HG02642 (cell line): ENCODE measurements around the gene ZSWIM6.

Experiments
- ATAC-seq: cut with Tn5 transposase; IDR thresholded peaks from one replicate; pipeline ENCODE4 v1.9.1; 2021; ENCODE audit warnings: mild to moderate bottlenecking; ENCODE audit not compliant: unreplicated experiment, poor library complexity

Gene ZSWIM6

DNA sequence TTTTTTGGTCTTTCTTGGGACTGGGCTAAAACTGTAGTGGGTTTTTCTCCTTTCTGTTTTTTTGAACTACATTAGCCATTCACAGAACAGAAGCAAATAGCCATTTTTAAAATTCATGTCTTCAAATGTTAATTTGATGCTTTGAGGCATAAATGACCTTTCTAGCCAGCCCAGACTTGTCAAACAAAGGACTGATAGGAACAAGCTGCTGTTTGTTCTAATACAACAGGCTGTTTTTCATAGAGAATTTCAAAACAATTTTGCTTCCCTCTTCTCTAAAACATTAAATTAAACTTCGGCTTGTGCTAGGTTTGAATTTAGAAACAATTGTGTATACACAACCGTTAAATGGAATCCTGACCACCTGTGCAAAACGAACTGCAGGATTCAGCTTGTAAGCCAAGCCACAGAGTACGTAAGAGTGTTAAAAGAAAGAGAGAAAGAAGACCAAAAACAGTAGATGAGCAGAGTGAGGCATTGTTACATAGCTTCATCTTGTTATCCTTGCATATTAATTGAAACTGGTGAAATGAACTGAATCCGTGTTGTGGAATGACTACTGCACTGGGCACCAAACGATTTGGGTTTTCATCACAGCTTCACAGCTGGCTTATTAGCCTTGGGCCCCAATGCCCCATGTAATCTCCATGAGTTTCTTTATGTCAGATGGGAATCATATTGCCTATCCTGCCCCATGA is 100.0 kb downstream of the ZSWIM6 start:
- no peak for ATAC-seq

DNA sequence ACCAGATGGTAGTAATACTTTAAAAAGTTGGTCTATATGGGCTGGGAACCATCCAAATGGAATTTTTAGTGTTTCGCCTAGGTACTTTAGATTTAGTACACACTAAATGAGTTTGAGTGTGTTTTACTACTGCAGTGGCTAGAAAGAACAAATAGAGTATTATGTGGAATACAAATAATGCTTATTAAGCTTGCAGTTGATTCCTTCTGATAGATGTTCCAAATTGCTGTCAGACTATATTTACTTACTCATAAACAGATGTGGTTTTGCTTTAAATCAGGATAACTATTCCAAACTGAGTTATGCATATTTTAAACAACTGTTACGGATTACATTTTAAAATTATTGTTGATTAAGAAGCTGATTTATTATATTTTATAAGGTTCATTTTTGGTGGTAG is 103.3 kb downstream of the ZSWIM6 start:
- no peak for ATAC-seq

DNA sequence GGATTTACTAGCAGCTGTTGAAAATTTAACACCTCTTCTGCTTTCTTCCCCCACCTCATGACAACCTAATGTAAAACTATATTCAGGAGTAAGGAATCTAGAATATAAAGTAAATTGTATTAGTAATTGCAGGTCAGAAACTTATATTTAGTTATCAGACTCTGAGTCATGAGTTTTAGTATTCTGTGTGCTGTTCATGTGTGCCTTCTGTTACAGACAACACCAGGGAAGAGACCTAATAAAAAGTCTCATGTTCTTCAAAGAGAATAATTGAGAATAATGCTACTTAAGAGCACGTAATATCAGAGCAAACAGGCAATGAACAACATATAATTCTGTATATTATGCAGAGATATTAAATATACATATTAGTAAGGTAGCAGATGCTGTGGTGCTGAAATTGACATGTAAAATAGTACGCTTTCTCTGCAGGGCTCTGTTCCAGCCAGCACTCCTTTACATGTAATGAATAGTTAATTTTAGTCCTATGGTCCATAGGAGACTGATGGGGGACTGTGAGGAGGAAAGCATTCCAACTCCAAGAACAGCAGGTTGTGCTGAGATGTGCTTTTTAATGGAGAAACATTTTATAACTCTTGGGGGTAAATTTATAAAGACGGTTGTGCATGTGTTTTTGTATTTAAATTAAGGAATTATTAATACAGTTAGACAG is 106.4 kb downstream of the ZSWIM6 start:
- no peak for ATAC-seq

DNA sequence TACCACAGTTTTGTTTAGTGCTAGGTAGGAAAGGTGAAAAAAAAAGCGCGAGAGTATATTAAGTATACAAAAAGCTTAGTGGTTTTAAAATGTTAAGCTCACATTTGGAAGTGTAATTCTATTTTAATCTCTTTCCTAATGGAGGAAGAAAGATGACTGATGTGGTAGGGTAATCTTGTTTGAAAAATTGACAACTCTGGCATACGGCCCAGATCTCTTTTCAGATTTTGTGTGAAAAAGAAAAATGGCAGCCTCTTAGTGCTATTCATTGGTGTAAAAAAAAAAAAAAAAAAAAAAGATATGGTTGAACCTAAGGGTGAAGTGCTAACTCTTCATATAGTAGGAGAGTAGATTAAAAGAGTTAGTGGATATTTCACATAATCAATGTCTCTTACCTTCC is 108.0 kb downstream of the ZSWIM6 start:
- ATAC-seq = no peak

DNA sequence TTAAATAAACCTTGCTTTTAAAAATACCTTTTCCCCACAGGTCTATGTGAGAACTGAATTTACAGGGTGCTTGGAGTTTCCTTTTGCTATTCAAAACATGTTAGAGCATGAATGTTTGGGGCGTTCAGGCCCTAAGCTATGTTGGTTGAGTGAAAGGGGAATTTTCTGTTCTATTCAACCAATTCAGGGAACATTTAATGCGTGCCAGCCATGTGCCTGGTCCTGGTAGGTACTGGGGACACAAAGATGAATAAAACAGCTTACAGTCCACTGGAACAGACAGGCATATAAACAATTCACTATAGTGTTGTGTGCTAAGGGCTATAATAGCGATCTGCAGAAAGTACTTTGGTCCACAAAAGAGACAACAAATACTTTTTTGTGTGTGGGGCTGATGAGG is 108.5 kb downstream of the ZSWIM6 start:
- ATAC-seq = no peak

DNA sequence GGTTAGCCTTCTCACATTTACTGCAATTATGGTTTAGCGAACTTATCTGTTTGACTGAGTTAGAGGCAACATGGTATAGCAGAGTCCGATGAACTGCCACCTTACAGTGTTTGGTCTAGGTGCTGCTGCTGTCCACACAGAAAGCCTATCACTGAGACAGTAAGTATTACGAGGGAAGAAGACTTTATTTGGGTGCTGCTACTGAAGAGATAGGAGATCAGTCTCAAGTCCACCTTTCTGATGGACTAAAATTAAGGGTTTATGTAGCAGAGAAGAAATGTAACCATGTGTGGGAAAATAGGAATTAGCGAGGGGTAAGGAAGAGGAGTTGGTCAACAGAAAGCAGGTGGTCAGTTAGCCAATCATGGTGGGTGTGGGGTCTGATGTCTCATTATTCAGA is 109.7 kb downstream of the ZSWIM6 start:
- no peak for ATAC-seq

DNA sequence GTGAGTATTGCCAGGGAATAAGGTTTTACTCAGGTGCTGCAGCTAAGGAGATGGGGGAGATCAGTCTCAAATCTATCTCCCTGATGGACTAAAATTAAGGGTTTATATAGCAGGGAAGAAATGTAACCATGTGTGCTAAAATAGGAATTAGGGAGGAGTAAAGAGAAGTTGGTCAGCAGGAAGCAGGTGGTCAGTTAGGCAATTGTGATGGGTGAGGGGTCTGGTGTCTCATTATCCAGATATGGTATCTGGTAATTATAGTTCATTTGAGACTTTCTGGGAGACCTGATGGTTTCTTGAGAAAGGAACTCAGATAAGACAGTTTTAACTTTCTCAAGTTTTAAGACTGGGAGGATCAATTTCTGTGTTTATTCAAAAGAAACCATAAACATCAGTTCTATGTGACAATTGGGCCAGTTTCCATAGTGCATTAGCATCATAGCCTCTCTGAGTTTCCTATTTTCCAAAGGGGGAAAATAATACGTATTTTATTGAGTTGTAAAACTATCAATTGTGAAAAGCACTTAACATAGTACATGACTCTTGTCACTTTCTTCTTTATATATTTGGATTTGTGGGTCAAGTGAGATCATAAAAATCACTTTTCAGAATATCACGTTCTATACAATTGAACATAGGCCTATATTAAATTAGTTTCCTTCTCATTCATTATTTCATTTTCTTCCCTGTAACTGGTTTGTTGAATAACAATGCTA is 115.9 kb downstream of the ZSWIM6 start:
- ATAC-seq = no peak

DNA sequence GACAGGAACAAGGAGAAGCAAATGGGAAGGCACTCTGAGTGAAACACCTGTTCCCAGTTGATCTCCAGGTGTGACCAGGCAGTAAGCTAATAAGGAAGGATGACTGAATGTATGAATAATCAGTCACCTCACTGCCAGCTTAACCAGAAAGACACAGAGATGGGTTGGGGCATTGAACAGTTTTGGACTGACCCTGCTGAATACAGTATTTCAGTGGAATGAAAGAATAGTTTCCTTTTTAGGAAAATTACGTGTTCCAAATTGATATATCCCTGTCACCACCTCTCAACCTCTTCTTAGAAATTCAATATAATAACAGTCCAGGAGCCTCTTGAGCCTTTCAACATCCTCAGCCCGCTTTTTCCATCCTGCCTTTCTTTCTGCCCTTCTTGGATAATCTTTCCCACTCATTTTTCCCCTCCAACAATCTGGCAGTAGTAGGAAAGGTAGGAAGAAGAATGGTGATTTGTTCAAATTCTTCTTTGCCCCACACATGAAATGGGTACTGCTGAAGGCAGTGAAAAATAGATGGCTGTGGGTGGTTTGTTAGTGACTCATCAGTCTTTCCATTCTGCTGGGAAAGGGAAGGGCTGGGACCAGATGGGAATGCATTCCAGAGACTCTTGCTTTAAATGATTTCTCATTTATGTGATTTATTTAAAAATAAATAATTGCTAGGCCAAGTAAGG is 117.9 kb downstream of the ZSWIM6 start:
- no peak for ATAC-seq

DNA sequence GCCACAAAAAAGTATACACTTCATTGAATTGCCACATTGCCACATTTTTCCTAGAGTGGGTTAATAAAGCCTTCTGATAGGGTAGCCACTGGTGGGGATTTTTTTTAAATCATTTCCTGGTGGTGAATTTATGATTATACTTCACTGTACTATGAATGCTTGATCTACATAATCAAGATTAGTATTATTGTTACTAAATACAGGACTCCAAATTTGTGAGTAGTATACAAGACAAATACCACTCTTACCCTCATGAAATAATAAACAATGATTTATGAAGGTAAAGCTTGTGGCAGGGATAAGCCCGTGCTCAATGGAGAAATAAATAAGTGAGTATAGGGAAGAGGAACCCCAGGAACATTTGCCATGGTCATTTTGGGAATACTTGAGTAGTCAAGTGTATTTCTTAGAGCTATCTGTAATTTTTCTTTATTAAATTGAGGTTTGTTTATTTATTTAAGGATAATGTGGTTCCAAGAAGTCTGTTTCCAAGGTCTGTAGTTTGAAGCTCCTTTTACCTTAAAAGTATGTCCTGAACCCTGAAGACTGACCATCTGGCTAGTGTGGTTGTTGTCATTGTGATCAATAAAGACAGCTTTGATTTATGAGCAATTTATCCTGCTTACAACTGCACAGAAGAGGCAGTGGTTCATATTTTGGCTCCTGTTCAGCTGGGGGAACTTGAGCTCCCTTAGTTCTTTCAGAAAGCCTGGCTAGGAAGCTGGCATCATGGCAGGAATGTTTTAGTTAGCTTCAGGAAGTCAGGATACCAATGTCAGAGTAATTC is 118.6 kb downstream of the ZSWIM6 start:
- ATAC-seq = no peak

DNA sequence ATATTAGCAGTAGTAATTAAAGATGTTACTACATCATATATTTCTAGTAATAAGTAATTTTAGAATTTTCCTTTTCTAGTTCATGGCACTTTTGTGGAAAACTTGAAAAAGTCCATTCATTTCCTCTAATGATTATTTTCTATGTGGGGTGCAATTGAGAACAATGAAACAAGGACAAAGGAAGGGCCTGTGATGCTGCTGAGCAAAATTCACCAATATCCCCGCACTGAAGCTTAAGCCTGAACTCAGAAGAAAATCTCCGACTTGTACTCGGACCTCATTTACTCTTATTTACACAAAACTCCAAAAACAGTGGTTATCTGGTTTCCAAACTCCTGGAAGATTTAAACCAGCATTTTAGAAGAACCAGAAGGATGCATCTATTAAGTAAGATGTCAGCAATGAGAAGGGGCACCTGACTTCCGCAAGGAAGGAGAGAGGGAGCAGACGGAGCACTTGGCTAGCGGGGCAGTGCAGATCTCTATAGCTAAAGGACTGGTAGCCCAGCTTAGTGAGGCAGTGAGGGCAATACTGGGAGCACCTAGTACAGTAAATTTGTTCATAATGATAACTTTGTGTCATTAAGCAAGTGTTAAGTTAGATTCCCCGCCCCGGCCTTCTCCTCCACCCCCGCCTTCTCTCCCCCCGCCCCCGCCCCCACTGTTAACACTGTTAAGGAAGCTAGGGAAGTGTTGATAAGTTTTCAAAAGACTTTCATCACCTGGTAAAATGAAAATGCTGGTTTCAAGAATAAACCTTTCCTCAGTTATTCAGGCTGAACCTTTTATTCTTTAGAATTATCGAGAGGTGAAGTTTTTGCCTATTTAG is 123.3 kb downstream of the ZSWIM6 start:
- ATAC-seq = no peak

DNA sequence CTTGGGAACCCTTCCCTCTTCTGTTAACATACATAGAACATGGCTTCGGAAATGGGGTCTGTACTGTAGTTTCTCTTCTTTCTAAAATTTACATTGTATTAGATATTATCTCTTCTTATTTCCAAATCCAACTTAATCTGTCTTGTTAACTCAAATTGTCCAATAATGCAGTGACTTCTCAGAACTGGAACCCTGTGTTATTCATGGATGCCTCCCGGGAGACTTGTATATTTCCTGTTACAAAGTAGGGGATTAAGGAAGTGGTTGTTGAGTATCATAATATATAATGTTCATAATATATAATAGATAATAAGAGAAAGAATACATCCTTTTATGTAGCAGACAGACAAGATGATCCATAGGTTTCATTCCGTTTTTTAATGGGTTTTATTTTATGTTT is 128.4 kb downstream of the ZSWIM6 start:
- ATAC-seq = no peak

DNA sequence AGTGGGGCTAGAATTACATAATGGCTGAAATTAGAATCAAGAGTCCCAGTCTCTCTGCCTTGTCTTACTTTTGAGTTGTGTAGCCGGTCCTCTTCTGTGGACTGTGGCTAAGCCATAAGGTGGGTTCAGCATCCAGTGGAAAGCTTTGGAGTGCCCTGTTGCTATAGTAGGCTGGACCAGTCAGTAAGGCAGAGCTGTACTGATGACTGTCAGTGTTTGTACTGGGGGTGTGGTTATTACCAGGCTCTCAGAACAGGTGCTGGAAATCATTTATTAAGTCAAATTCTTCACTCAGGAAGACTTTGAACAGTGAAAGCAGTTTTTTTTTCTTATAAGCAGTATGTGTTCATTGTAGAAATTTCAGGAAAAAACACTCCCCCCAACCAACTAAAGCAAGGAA is 129.4 kb downstream of the ZSWIM6 start:
- no peak for ATAC-seq

DNA sequence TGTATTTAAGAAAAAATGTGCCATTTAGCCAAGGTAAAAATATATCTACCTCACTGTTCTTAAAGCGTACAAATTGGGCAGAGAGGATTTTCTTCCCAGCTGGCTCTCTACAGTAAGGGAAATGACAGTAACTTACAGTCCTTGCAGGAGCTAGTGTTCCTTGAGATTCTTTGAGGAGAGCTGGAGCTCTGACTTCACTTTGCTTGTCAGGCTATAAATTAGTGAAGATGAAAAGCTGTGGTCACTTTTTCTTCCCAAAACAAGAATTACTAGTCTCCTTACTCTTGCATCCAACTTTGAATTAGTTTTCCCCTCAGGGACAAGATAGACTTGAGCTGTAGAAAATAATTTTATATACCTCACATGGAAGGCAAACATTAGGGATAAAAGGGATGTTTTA is 129.9 kb downstream of the ZSWIM6 start:
- ATAC-seq = no peak

DNA sequence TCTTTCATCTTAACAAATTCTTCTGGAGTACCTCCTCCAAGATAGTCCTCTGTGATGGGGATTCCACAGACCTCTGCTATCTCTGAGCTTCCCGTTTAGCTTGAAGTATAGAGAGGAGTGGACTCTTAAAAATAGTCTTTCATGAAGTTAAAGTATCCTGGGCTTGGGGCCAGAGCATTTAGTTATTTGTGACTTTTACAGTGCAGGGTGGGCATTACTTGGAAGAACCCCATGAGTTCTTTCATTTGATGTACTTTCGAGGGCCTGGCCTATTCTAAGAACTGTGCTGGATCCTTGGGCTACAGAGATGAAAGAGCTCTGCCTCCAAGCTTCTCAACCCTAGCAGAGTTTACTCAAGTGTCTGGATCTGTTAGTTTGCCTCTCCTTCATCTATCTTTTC is 131.5 kb downstream of the ZSWIM6 start:
- ATAC-seq = no peak

DNA sequence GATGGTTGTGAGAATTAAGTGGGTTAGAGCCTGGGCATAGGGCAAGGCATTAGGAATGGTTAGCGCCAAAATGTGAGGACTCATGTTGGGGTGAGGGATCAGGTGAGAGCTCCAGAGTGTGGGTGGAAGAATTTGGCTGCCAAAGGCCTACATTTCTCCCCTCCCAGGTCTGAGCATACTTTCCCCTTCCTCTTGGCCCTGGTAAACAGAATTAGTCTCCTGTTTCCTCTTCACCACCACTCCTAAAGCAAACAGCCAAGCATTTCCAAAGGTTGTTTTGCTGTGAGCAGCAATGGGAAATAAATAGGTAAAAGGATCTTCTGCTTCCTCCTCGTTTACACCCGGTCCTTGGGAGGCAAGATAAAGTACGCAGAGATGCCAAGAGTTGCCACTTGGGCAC is 132.5 kb downstream of the ZSWIM6 start:
- no peak for ATAC-seq

DNA sequence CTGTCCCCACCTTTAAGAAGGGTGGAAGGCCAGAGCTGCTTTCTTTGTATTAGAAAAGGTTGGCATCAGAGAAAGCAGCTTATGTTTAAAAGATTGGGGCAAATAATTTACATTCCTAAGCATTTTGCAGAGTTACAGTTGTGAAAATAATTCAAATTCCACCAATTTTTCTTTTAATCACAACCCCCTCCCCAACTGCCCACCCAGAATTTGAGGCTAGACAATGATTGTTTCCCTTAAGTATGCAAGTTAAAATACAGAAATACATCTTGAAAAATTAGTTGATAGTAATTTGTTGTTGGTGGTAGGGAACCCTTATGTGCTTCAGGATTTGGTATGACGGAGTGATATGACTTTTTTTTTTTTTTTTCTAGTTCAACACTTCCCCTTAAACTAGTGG is 133.0 kb downstream of the ZSWIM6 start:
- ATAC-seq = no peak

DNA sequence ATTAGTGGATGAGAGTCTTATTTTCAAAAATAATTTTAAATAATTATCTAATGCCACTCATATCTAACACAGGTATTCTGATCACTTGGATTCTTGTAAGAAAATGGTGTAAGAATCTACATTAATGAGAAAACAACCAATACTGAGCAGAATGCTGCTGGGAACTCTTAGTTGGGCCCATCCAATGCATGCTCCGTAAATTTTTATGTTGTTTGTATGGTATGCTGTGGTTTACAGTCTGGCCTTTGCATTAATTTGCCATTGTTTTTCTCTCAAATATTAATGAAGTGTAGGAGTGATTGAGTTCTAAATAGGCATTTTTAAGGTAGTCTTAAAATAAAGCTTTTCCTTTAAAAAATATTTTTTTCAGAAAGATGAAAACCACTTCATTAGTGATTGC is 133.4 kb downstream of the ZSWIM6 start:
- ATAC-seq = no peak

DNA sequence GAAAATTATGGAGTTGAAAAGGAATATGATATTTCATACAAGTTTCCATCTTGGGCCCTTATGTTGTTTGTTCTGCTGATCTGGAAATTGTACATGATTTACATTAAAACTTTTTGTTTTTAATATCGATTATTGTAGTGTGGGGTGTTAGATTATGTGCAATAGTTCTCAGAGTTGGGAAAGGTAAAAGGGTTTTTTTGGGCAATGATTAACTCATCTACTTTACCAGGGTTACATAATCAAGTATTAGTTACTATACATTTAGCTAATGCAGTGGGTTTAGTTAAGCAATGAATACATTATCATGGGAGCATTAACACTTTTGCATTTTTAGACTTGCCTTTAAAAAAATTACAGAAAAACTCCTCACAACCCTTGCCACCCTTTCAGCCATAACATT is 134.0 kb downstream of the ZSWIM6 start:
- ATAC-seq = no peak

DNA sequence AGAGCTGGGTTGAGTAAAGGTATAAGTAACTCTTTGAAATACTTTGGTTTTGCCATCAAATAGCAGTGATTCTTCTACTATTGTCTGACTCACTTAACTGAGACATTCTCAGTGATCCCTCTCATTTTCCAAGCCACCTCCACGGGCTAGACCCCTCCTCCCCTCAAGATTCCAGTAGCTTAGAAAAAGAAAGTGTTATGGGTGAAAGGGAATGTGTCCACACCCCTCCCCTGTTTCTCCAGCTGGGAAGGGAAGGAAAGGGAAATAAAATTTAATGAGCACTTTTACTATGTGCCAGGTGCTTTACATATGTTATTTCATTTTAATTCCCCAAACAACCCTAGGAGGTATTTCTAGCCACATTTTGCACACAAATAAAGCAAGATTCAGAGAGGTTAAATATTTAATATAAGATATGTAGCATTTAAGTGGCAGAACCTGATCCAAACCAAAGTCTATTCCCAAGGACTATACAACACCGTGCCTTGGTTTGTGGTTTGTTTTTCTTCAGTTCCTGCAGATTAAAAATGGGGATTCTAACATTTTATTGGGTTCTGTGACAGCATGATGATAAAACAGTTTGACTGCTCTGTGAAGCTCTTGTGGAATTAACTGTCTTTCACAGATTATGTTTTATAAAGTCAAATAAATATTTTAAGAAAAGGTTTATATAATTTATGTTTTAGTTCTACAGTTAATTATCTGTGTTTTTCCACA is 135.9 kb downstream of the ZSWIM6 start:
- no peak for ATAC-seq
